Astrocyte of the cerebellum (primary cell): ENCODE measurements around the gene MYL10.

ENCODE experiments used
- DNase-seq: peaks from one replicate; pipeline ENCODE4 v3.0.0-alpha.2; 2011; ENCODE audit warnings: low read depth
- H3K4me3 ChIP-seq: 2 replicates; pipeline ENCODE4 v1.5.1; 2011; ENCODE audit warnings: mild to moderate bottlenecking, low read depth, low read length, moderate library complexity
- in situ Hi-C: cut with HindIII; loops from 2 replicates; pipeline ENCODE4 v1.10.0; 2017; ENCODE audit warnings: low sequenced_read_pairs
- TF ChIP-seq, protein P1 (sequence below): IDR thresholded peaks from 2 replicates; pipeline ENCODE4 v1.5.1; 2012; ENCODE audit warnings: low read length, low read depth, moderate library complexity, mild to moderate bottlenecking; ENCODE audit errors: missing control alignments

Gene MYL10

DNA sequence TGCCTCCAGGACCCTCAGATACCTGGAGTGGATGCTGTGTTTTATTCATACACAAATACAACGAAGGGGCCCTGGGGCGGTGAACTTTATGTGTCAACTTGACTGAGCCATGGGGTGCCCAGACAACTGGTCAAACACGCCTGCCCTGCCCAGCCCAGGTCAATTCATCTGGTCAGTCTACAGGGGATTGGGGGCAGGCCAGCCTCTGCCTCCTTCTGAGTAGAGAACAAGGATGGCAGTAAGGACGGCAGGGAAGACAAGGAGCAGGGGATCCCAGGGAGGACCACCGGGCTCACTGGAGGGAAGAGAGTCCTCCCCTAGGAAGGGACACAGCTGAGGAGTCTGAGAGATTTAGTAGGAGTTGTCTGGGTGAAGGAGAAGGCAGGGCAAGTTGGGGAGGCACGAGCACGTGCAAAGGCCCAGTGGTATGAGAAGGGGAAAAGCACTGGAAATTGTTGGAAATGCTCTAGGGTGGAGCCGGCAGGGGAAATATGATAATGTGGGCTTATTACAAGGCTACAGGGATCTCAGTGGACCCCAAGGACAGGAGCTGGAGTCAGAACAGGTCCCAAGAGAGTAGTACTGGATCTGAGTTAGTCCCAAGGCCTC is 63.4 kb downstream of the MYL10 start:
- DNase-seq = no peak
- H3K4me3 ChIP-seq = no peak overlapping the region
- TF ChIP-seq, protein P1, sequence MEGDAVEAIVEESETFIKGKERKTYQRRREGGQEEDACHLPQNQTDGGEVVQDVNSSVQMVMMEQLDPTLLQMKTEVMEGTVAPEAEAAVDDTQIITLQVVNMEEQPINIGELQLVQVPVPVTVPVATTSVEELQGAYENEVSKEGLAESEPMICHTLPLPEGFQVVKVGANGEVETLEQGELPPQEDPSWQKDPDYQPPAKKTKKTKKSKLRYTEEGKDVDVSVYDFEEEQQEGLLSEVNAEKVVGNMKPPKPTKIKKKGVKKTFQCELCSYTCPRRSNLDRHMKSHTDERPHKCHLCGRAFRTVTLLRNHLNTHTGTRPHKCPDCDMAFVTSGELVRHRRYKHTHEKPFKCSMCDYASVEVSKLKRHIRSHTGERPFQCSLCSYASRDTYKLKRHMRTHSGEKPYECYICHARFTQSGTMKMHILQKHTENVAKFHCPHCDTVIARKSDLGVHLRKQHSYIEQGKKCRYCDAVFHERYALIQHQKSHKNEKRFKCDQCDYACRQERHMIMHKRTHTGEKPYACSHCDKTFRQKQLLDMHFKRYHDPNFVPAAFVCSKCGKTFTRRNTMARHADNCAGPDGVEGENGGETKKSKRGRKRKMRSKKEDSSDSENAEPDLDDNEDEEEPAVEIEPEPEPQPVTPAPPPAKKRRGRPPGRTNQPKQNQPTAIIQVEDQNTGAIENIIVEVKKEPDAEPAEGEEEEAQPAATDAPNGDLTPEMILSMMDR = no peak
- in situ Hi-C loops = loop anchor here (5.0 kb wide), 1 partner anchor 67 kb away; no protein-coding TSS in a partner anchor

DNA sequence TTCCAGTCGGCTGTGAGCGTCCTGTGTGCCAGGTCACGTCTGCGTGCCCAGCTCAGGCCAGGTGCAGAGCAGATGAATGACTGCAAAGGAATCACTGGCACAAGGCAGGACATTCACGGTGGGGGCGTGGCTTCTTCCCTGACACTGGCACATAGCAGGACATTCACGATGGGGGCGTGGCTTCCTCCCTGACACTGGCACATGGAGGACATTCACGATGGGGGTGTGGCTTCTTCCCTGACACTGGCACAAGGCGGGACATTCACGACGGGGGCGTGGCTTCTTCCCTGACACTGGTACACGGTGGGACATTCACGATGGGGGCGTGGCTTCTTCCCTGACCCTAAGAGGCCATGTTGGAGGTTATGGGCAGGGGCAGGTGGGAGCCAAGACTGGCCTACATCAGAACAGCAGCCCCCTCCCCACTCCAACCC is 64.3 kb downstream of the MYL10 start:
- TF ChIP-seq, protein P1 = no peak
- DNase-seq = no peak

GRCh38 chr7:101563943-101564777 is 64.9 kb downstream of the MYL10 start:
- TF ChIP-seq, protein P1 = no peak
- DNase-seq = no peak
- in situ Hi-C loops = no loop called here
- H3K4me3 ChIP-seq = no peak overlapping the region

More for the DNA sequence above, 64.3 kb downstream of the MYL10 start:
- in situ Hi-C loops = loop anchor here (5.0 kb wide), 1 partner anchor 68 kb away; no protein-coding TSS in a partner anchor
- H3K4me3 ChIP-seq = no peak overlapping the region
